DOHH2 (cell line): ENCODE data around the gene HRH4.

Experiments
- H3F3A ChIP-seq: fragments of 200-600 bp; sonication (generic), shearing (Covaris generic); 2 replicates; pipeline ENCODE4 v1.6.0; 2016; ENCODE audit warnings: antibody characterized with exemption, mild to moderate bottlenecking; ENCODE audit not compliant: control insufficient read depth, insufficient read depth
- H3K27ac ChIP-seq: fragments of 200-600 bp; sonication (generic); 2 replicates; pipeline ENCODE4 v1.5.1; 2014; ENCODE audit warnings: low read depth, mild to moderate bottlenecking, low read length, moderate library complexity
- H3K27me3 ChIP-seq: fragments of 200-600 bp; sonication (generic); 2 replicates; pipeline ENCODE4 v1.6.1; 2014; ENCODE audit warnings: mild to moderate bottlenecking, low read length, mixed read lengths; ENCODE audit not compliant: control insufficient read depth
- H3K36me3 ChIP-seq: fragments of 200-600 bp; sonication (generic); 2 replicates; pipeline ENCODE4 v1.6.1; 2014; ENCODE audit warnings: mild to moderate bottlenecking, low read length, moderate library complexity, mixed read lengths; ENCODE audit not compliant: control insufficient read depth
- H3K4me1 ChIP-seq: fragments of 200-600 bp; sonication (generic); 2 replicates; pipeline ENCODE4 v1.6.1; 2014; ENCODE audit warnings: mild to moderate bottlenecking, low read length, mixed read lengths; ENCODE audit not compliant: control insufficient read depth
- H3K4me2 ChIP-seq: fragments of 200-600 bp; sonication (generic); 2 replicates; pipeline ENCODE4 v1.6.0; 2014; ENCODE audit warnings: mild to moderate bottlenecking, low read length, moderate library complexity
- H3K4me3 ChIP-seq: fragments of 200-600 bp; sonication (generic); 2 replicates; pipeline ENCODE4 v1.5.1; 2014; ENCODE audit warnings: mild to moderate bottlenecking, low read length, mixed read lengths
- H3K79me2 ChIP-seq: fragments of 200-600 bp; sonication (generic); 2 replicates; pipeline ENCODE4 v1.6.1; 2014; ENCODE audit warnings: mild to moderate bottlenecking, low read length, mixed read lengths; ENCODE audit not compliant: control insufficient read depth
- H3K9me2 ChIP-seq: fragments of 200-600 bp; sonication (generic); replicated peaks from 2 replicates; pipeline ENCODE4 v1.6.1; 2014; ENCODE audit warnings: mild to moderate bottlenecking, low read length, mixed read lengths; ENCODE audit not compliant: control insufficient read depth
- H3K9me3 ChIP-seq: fragments of 200-600 bp; sonication (generic); 2 replicates; pipeline ENCODE4 v1.6.1; 2014; ENCODE audit warnings: antibody characterized with exemption, low read length, mixed read lengths; ENCODE audit not compliant: control insufficient read depth, insufficient read depth
- H4K20me1 ChIP-seq: fragments of 200-600 bp; sonication (generic); 2 replicates; pipeline ENCODE4 v1.6.0; 2014; ENCODE audit warnings: low read depth, mild to moderate bottlenecking, antibody characterized with exemption, low read length, moderate library complexity; ENCODE audit not compliant: control insufficient read depth, insufficient read depth
- CTCF ChIP-seq: fragments of 200-600 bp; sonication (generic); IDR thresholded peaks from one replicate; pipeline ENCODE4 v1.5.1; 2014; ENCODE audit warnings: antibody characterized with exemption, mild to moderate bottlenecking, low read depth, low read length; ENCODE audit not compliant: poor library complexity, severe bottlenecking
- EZH2phosphoT487 ChIP-seq: fragments of 200-600 bp; sonication (generic); IDR thresholded peaks from 2 replicates; pipeline ENCODE4 v1.6.1; 2017; ENCODE audit warnings: borderline replicate concordance, mild to moderate bottlenecking, antibody characterized with exemption, low read length, moderate library complexity, mixed read lengths

Gene HRH4

GRCh38 chr18:24426073-24426397 is 34.4 kb upstream of the HRH4 start:
- Histone ChIP-seq H3K79me2 (no peaks in the 10 kb centered on the region), H3K27ac (no peak overlapping the region), H3K27me3 (peaks cover 5% of the 10 kb centered on the region; the same call in 1 of the 2 replicates), H3F3A (no peaks in the 10 kb centered on the region), H3K36me3 (no peaks in the 10 kb centered on the region), H3K9me3 (no peaks in the 10 kb centered on the region; the same call in 1 of the 2 replicates), H3K4me1 (peaks cover 13% of the 10 kb centered on the region), H4K20me1 (no peaks in the 10 kb centered on the region), H3K9me2 (no peaks in the 10 kb centered on the region), H3K4me2 (peak overlapping the region; percentile 56), H3K4me3 (peak overlapping the region; percentile 67)
- TF ChIP-seq CTCF, result no peak
- TF ChIP-seq EZH2phosphoT487, result no peak

- TF ChIP-seq CTCF (no peak), EZH2phosphoT487 (no peak)
- Histone ChIP-seq H3K36me3 (no peaks in the 10 kb centered on the region), H3F3A (no peaks in the 10 kb centered on the region), H3K27ac (no peak within 1 kb of the TSS), H3K4me1 (peaks cover 13% of the 10 kb centered on the region), H3K9me3 (no peaks in the 10 kb centered on the region; the same call in 1 of the 2 replicates), H3K79me2 (no peaks in the 10 kb centered on the region), H3K27me3 (peaks cover 5% of the 10 kb centered on the region; the same call in 1 of the 2 replicates), H4K20me1 (no peaks in the 10 kb centered on the region), H3K4me2 (peak within 1 kb of the TSS; percentile 56), H3K4me3 (peak within 1 kb of the TSS; percentile 67), H3K9me2 (no peaks in the 10 kb centered on the region)
These were observed 33.8 kb upstream of the HRH4 start, which contains the start of gene IMPACT for GRCh38 chr18:24426398-24427294. Gene IMPACT (plus strand): TSS chr18:24426670. CDS start chr18:24426757, 87 bp downstream.

DNA sequence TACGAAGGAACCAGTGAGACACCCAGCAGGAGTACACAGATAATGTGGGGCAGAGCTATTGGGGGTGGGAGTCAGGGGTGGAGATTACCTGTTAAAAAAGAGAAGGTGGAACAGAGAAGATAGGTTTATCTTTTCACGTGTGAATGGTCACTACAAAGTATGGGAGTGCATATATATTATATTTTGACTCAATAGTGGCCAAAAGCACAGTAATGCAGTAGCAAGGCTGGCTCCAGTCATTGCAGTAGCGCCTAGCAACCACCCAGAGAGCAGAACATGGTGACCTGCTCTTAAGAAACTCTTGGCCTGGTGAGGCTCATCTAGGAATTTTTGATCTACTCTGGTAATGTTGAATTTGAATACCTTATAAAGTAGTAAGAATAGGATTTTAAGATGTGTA is 33.0 kb upstream of the HRH4 start:
- peak overlapping the region; percentile 67 for H3K4me3 ChIP-seq
- no peaks in the 10 kb centered on the region; the same call in 1 of the 2 replicates for H3K9me3 ChIP-seq
- peaks cover 5% of the 10 kb centered on the region; the same call in 1 of the 2 replicates for H3K27me3 ChIP-seq
- H3K9me2 ChIP-seq, result no peaks in the 10 kb centered on the region
- no peaks in the 10 kb centered on the region for H3F3A ChIP-seq
- H3K27ac ChIP-seq, result no peak overlapping the region
- TF ChIP-seq CTCF (no peak), EZH2phosphoT487 (no peak)
- no peaks in the 10 kb centered on the region for H4K20me1 ChIP-seq
- H3K4me2 ChIP-seq, result peak overlapping the region; percentile 56
- H3K36me3 ChIP-seq, result no peaks in the 10 kb centered on the region
- no peaks in the 10 kb centered on the region for H3K79me2 ChIP-seq
- H3K4me1 ChIP-seq, result peaks cover 13% of the 10 kb centered on the region
